GM19023 (cell line): ENCODE data around the gene TBC1D5.
"Not testable (repeated sequence)": the region's sequence is repeated elsewhere in the genome, so short reads cannot be mapped to it uniquely, and the experiment has no call there.

ENCODE experiments used
- ATAC-seq: cut with Tn5 transposase; IDR thresholded peaks from one replicate; pipeline ENCODE4 v1.9.1; 2021; ENCODE audit warnings: mild to moderate bottlenecking, moderate library complexity; ENCODE audit not compliant: unreplicated experiment

Gene TBC1D5

DNA sequence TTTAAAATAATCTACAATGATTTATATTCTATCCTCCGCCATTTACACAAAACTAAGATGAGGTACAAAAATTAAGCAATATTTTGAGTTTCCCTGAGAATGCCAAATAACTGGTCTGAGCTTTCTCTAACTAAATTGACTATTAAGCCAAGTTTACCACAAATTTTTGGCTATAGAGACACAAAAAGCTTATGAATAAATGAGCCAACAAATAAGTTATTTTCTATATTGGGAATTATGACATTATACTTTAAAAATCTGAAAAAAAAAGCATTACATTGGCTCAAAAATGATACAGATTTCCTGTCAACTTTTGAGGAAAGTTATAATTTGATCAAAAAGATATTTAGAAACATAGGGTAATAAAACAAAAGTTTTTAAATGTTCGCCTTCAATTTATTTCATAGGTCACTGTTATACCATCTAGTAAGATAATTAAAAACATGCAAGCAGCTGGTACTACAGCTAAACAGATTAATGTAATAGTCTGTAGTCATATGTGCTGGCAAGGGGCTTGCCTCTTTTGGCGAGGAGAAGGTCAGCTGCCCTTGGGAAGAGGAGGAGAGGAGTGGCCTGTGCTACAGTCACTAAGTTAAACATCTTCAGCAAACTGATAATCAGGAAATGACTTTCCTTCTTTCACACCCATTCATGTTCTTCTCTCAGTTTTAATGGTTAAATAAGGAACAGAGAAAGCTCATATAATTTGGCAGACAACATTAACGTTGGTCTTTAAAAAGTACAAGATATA, 318.5 kb downstream of the TBC1D5 start:
- ATAC-seq, result no peak

- no peak for ATAC-seq
Observed at GRCh38 chr3:17422636-17423035, 319.8 kb downstream of the TBC1D5 start.

GRCh38 chr3:17420668-17421067, 321.8 kb downstream of the TBC1D5 start:
- no peak for ATAC-seq

DNA sequence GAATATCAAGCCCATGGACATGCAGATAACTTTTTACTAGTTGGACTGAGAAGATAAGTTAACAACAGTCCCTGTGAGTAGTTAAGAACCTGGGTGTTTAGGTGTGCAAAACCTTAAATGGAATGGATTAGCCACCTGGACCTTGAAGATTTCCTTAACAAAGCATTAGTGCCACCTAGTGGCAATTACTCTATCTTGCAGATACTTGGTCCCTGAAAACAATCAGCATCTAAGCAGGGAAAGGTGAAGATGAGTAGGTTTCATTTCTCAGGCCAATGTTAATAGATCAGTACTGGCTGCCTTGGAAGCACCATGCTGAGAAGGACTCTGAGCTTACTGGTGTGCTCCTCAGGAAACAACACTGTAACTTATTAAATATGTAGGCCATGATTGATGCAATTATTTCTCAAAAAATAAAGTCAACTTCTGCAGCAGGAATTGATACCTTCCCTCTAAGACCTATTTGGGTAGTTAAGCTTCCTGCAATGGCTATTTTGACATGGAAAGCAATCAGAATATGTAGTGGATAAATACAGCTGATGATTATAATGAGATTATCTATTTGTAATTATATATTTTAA, 329.4 kb downstream of the TBC1D5 start:
- ATAC-seq, result peak; percentile 69

- ATAC-seq, result no peak
Observed at GRCh38 chr3:17411157-17411877, 331.1 kb downstream of the TBC1D5 start.

GRCh38 chr3:17407576-17407975, 334.9 kb downstream of the TBC1D5 start:
- no peak for ATAC-seq

- ATAC-seq, result no peak
Observed at GRCh38 chr3:17404548-17404947, 337.9 kb downstream of the TBC1D5 start.

DNA sequence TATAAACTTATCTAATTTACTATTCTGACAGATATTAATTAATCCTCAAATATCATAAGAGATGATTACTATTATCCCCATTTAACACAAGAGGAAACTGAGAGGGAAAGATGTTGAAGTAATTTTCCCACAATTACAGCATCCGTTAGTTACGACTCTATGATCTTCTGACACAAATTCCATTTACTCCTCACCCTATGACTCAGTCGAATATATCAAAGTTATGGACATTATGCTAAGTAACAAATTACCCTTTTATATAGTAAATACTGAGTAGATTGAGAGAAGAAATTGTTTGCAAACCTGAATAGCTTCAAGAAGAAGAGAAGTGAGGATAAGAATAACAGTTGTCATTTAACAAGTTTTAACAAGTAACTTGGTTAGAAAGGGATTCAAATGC, 340.0 kb downstream of the TBC1D5 start:
- no peak for ATAC-seq

- no peak for ATAC-seq
Observed at GRCh38 chr3:17401912-17402311, 340.5 kb downstream of the TBC1D5 start.

DNA sequence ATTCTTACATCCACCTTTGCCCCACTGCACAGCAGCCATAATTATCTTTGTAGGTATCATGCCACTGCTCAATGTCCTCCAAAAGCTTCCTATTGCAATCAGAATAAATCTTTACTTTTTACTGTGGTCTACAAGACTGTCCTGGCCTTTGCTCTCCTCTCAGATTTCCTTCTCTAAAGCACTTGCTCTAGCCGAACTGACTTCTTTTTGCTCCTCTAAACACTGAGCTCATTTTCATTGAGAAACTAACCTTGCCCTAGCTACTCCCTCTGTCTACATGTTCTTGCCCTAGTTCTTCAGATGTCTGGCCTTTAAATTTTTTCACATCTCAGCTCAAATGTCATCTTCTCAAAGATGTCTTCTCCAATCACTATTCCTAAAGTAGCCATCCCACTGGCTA, 342.8 kb downstream of the TBC1D5 start:
- peak; percentile 39 for ATAC-seq

GRCh38 chr3:17398959-17399551, 343.4 kb downstream of the TBC1D5 start:
- ATAC-seq, result peak; percentile 96

DNA sequence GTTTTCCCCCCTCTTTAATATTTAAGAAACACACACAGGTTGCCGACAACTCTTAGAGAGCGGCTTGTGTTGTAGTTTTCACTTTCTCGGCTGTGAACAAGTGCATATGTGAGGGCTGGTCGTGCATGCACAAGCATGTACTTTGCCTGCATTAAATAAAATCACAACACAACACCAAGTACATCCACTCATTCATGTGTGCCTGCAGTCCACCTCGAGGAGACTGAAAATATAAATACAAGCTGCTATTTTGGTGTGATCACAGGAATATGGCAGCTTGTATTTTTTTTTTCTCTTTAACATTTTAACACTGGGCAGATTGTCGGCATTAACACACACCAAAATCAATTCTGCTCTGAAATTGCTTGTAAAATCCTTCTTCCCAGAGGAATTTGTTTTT, 346.4 kb downstream of the TBC1D5 start:
- ATAC-seq, result no peak

GRCh38 chr3:17394541-17395155, 347.8 kb downstream of the TBC1D5 start:
- no peak for ATAC-seq

DNA sequence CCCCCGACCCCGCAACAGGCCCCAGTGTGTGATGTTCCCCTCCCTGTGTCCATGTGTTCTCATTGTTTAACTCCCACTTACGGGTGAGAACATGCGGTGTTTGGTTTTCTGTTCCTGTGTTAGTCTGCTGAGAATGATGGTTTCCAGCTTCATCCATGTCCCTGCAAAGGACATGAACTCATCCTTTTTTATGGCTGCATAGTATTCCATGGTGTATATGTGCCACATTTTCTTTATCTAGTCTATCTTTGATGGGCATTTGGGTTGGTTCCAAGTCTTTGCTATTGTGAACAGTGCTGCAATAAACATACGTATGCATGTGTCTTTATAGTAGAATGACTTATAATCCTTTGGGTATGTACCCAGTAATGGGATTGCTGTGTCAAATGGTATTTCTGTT, 349.9 kb downstream of the TBC1D5 start:
- not testable (repeated sequence) for ATAC-seq

DNA sequence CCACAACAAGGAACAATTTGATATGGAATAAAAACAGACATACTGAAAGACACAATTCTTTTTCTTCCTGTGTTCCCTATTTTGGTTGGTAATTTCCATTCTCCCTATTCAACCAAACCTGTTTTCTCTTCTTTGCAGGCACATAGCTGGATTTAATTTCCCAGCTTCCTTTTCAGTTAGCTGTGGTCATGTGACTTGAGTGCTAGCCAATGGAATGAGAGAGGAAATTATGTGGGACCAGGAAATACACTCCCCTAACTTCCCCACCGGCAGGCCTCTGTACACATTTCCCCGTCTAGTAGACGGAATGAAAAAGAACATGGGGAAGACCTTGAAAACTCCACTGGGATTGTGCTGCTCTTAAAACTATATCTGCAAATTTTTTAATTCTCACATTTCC, 351.6 kb downstream of the TBC1D5 start:
- no peak for ATAC-seq

DNA sequence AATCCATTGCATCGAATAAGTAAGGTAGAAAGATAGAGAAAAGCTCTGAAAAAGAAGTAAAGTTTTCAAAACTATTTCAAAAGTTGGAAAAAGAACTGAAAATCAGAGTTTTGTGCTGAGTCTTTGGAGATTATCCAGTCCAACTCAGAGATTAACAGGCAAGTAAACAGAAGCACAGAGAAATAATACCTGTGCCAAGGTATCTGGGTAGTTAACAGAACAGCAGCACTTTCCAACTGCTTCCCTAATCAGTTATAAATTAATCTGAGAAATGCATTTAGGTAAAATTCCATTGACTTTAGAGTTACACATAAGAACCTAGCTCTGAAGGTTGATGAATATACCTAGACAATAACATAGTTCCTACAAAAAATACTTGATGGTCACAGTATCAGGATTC, 355.3 kb downstream of the TBC1D5 start:
- no peak for ATAC-seq

DNA sequence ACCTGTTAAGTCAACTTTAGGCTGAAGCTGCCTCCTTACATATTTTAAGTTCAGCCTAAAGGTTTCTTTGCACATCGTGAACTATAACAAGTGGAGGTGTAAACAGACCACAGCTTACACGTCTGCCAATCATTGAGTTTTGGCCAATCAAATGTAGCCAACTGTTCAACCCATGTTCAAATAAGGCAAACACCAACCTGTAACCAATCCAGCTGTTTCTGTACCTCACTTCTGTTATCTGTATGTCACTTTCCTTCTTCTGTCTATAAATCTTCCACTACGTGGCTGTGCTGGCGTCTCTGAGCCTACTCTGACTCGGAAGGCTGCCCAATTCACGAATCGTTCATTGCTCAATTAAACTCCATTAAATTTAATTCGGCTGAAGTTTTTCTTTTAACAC, 356.0 kb downstream of the TBC1D5 start:
- no peak for ATAC-seq

DNA sequence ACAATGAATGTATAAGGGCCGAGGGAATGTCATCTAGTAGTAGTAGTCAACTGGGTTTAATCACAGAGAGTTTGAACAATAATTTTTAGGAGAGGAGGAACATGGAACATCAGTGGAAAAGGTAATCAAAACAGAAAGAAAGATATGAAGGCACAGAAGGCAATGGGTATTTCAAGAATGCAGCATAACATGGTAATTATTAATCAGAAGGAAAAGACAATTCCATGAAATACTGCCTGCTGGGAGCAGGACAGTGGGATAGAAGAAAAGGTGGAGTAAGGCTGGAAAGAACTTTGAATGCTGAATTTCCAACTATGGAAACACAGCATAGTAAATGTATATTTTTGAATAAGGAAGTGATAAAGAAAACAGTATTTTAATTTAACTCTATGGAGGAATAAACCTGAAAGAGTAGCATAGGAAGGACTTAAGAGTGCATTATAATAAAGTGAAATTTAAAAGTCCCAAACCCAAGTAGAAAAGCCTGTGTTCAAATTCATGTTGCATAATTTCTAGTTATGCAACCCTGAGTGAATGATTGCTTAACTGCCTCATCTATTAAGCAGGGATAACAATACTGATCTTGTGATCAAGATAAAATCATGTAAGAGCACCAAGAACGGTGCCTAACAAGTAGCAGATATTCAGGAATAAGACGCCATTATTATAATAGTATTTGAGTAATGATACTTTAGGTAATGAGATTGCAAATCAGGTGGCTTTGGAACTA, 357.7 kb downstream of the TBC1D5 start:
- no peak for ATAC-seq

- ATAC-seq, result no peak
Observed at GRCh38 chr3:17373304-17373703, 369.1 kb downstream of the TBC1D5 start.

DNA sequence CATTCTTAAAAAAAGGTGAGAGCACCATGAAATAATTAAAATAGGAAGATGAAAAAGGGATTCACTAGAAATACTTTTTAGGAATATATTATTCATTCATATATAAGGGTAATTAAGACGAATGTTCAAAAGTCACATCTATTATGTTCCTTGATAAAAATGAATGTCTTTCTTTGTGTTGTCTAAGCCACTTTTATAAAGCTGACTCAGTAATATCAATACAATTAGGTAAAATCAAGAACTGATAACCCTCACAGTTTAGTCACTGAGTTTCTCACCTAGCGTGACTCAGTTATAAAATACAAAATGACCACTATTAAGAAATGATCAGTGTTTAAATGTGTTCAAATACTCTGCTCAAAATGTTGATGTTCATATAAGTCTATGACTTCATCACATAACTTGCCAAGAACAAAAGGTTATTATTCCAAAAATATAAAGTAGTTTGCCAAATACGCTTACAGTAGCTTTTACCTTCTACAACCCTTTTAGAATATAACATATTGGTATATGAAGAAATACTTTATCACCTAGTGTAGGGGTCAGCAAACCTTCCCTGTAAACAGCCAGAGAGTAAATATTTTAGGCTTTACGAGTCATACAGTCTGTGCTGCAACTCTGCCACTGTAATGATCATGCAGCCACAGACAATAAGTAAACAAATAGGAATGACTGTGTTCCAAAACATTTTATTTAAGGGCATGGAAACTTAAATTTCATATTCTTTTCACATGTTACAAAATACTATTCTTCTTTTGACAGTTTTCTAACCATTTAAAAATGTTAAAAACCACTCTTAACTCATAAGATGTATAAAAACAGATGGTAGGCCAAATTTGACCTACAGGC, 369.8 kb downstream of the TBC1D5 start:
- ATAC-seq, result no peak
